ENCODE measurements around the gene TMOD2.

GRCh38 chr15:51738553-51738952 is 12.8 kb upstream of the TMOD2 start:
- TF ChIP-seq CTCF (IDR thresholded peaks at IDR 0.05 in 4 of 5, conservative IDR thresholded peaks at IDR 0.05 in 1 of 5): no peak
- TF ChIP-seq POLR2A (IDR thresholded peaks at IDR 0.05): no peak
